K562 (cell line): ENCODE data around the gene CDCA4. TPM values are rescaled to one million over a fixed set of nuclear protein-coding genes. Genes with fewer than 3 reads are reported as not detected.

Experiments used
- ADNP ChIP-seq: fragments of 200-800 bp; sonication (Bioruptor generic); IDR thresholded peaks from 2 replicates; pipeline ENCODE4 v1.6.1; 2016; ENCODE audit warnings: missing genetic modification characterization, missing compliant biosample characterization
- CREB3L1 ChIP-seq: fragments of 450-650 bp; IDR thresholded peaks from 2 replicates; pipeline ENCODE4 v1.6.1; 2014; ENCODE audit warnings: low read depth, mild to moderate bottlenecking, moderate library complexity, borderline replicate concordance
- CREB5 ChIP-seq: fragments of 250-450 bp; sonication (Bioruptor Pico); IDR thresholded peaks from 2 replicates; pipeline ENCODE4 v1.5.0; 2020; ENCODE audit warnings: mild to moderate bottlenecking
- HMBOX1 ChIP-seq: sonication (generic); IDR thresholded peaks from 2 replicates; pipeline ENCODE4 v1.6.1; 2016
- HNRNPL ChIP-seq: fragments of 200-400 bp; formaldehyde crosslinking; IDR thresholded peaks from 2 replicates; pipeline ENCODE4 v1.6.1; 2017; ENCODE audit warnings: low read depth, mild to moderate bottlenecking, low read length
- MYC ChIP-seq, 2 experiments: fragments of 250-450 bp in 1 of 2; sonication (Bioruptor Pico) in 1 of 2; IDR thresholded peaks; 2 replicates each; pipeline versions ENCODE4 v1.5.1 to v1.6.1; 2012 to 2021; ENCODE audit warnings: low read depth in 2 of 2, borderline replicate concordance in 1 of 2, improper control_type of control experiment in 1 of 2, low read length in 1 of 2, mild to moderate bottlenecking in 1 of 2, moderate library complexity in 1 of 2
- NR3C1 ChIP-seq: sonication (generic); formaldehyde crosslinking; IDR thresholded peaks from 2 replicates; pipeline ENCODE4 v1.8.1; 2022; ENCODE audit warnings: missing genetic modification reagents
- NRF1 ChIP-seq, 2 experiments: fragments of 450-650 bp; IDR thresholded peaks in 1 of 2; conservative IDR thresholded peaks in 1 of 2; 2 replicates each; pipeline ENCODE4 v1.6.1; 2014; ENCODE audit warnings: mild to moderate bottlenecking in 2 of 2
- RBFOX2 ChIP-seq: fragments of 200-400 bp; formaldehyde crosslinking; IDR thresholded peaks from 2 replicates; pipeline ENCODE4 v1.6.1; 2017; ENCODE audit warnings: low read depth, mild to moderate bottlenecking, low read length, moderate library complexity
- SIN3B ChIP-seq: fragments of 450-650 bp; IDR thresholded peaks from 2 replicates; pipeline ENCODE4 v1.6.1; 2017; ENCODE audit warnings: low read depth, mild to moderate bottlenecking, moderate library complexity
- SMC3 ChIP-seq: conservative IDR thresholded peaks from 2 replicates; pipeline ENCODE4 v1.6.1; 2011; ENCODE audit warnings: low read depth, low read length, improper control_type of control experiment; ENCODE audit not compliant: insufficient read depth
- VEZF1 ChIP-seq: fragments of 200-800 bp; sonication (Bioruptor generic); IDR thresholded peaks from 2 replicates; pipeline ENCODE4 v1.6.1; 2017; ENCODE audit warnings: missing genetic modification characterization, missing compliant biosample characterization
- YY1 ChIP-seq, 3 experiments: IDR thresholded peaks; 2 replicates each; pipeline ENCODE4 v1.6.1; 2011; ENCODE audit warnings: low read length in 2 of 3, mild to moderate bottlenecking in 2 of 3, moderate library complexity in 2 of 3, borderline replicate concordance in 1 of 3, control low read depth in 1 of 3, low read depth in 1 of 3; ENCODE audit not compliant: insufficient read depth in 3 of 3, insufficient replicate concordance in 2 of 3, control insufficient read depth in 1 of 3, insufficient read length in 1 of 3; ENCODE audit errors: extremely low read depth in 1 of 3
- ZBTB7A ChIP-seq: IDR thresholded peaks from 2 replicates; pipeline ENCODE4 v1.6.1; 2011; ENCODE audit warnings: low read depth, mild to moderate bottlenecking, low read length, moderate library complexity, borderline replicate concordance; ENCODE audit not compliant: control insufficient read depth
- ZNF592 ChIP-seq: fragments of 450-650 bp; IDR thresholded peaks from 2 replicates; pipeline ENCODE4 v1.6.1; 2017; ENCODE audit warnings: antibody characterized with exemption, mild to moderate bottlenecking
- polyA plus RNA-seq, 8 experiments: library from polyadenylated mRNA; depleted of rRNA in 4 of 8; stranded (reverse) in 5 of 8; unstranded in 3 of 8; fragments of >200 nt; fragmentation: Nextera tagmentation in 2 of 8; fragmentation: Illumina TruSeq in 1 of 8; extraction: Ambion mirVana in 2 of 8; extraction: Trizol in 1 of 8; gene quantifications; 2 replicates each; pipeline versions ENCODE4 v1.2.1 to v1.2.3, GENCODE V29; 2011 to 2014; ENCODE audit warnings: inconsistent platforms in 1 of 8, missing spikeins in 1 of 8
- total RNA-seq, 7 experiments: library from RNA; depleted of rRNA in 6 of 7; stranded (reverse); fragments of >200 nt in 6 of 7; fragmentation: Illumina TruSeq in 2 of 7; extraction: Trizol in 2 of 7; gene quantifications; 2 replicates each; pipeline versions ENCODE4 v1.2.1 to v1.2.3, GENCODE V29; 2011 to 2021; ENCODE audit warnings: low replicate concordance in 1 of 7

The CDCA4 gene
- total and polyA plus RNA-seq, 9 of the 15 experiments (the other 6 are each of a cell fraction or from before 2014, with no cell fraction given): 6.6 to 44.2 (median 23.0) TPM

GRCh38 chr14:105045710-105046326, 24.9 kb upstream of the CDCA4 start (continued):
- TF ChIP-seq VEZF1: peak; percentile 63
- no peak for TF ChIP-seq HNRNPL
- TF ChIP-seq ADNP (tag): no peak
- TF ChIP-seq YY1 (IDR thresholded peaks at IDR 0.05; ENCODE audit: borderline replicate concordance in 1 of 3, control insufficient read depth in 1 of 3, extremely low read depth in 1 of 3, insufficient read depth in 3 of 3, insufficient read length in 1 of 3, insufficient replicate concordance in 2 of 3, low read depth in 1 of 3, low read length in 2 of 3): peak in 2 of 3 experiments; percentile 44 to 60
- TF ChIP-seq SIN3B: 0 out of 2 replicates have a peak, but pooled peaks have one; percentile 10
- no peak; a peak in 2 of 4 replicates for TF ChIP-seq NRF1 (conservative IDR thresholded peaks at IDR 0.05 in 1 of 2, IDR thresholded peaks at IDR 0.05 in 1 of 2)
- TF ChIP-seq ZNF592: no peak
- TF ChIP-seq RBFOX2: 0 out of 2 replicates have a peak, but pooled peaks have one; percentile 21
- no peak; the same call in 1 of the 2 replicates for TF ChIP-seq CREB3L1
- peak; percentile 97 for TF ChIP-seq SMC3
- TF ChIP-seq CREB5: no peak
- peak; percentile 55 for TF ChIP-seq MYC (IDR thresholded peaks at IDR 0.05; ENCODE audit: low read depth, low read length)
- TF ChIP-seq MYC (CRISPR knock-in tag; IDR thresholded peaks at IDR 0.05; ENCODE audit: borderline replicate concordance, low read depth): no peak
- no peak for TF ChIP-seq HMBOX1
- TF ChIP-seq NR3C1 (CRISPR knock-in tag): no peak
- peak; percentile 28; the same call in 1 of the 2 replicates for TF ChIP-seq ZBTB7A
